A549 (cell line): ENCODE data around the gene MLLT3. TPM values are rescaled to one million over a fixed set of nuclear protein-coding genes. Genes with fewer than 3 reads are reported as not detected.

ENCODE experiments used
- ATAC-seq, 2 experiments: fragments of 200-7000 bp in 1 of 2; fragments of >200 bp in 1 of 2; cut with Nextera tagmentation in 1 of 2; cut with Tn5 transposase in 1 of 2; 3 replicates each; pipeline versions ENCODE4 v1.8.0 to v1.9.1; 2018 to 2020; ENCODE audit warnings: mild to moderate bottlenecking in 1 of 2, moderate library complexity in 1 of 2
- CTCF ChIA-PET: fragments of 300-600 bp; sonication (Branson Sonifier 250); formaldehyde crosslinking; extraction: SDS; loops from one replicate; lab custom pipeline; 2021; ENCODE audit warnings: antibody characterized with exemption, inconsistent platforms; lab: Yijun Ruan, JAX
- POLR2A ChIA-PET: fragments of 350-600 bp; formaldehyde crosslinking; extraction: SDS; loops from one replicate; lab custom pipeline; 2021; ENCODE audit warnings: antibody characterized with exemption, inconsistent platforms; lab: Yijun Ruan, JAX
- DNase-seq, 2 experiments: peaks; one replicate each; pipeline versions ENCODE4 v3.0.0 to v3.0.0-alpha.2; 2011 to 2016; ENCODE audit warnings: low read depth in 1 of 2, low spot score in 1 of 2
- FAIRE-seq: peaks from 2 replicates; lab custom pipeline; 2011; peaks lifted over from hg19 to GRCh38; lab: Jason Lieb, UNC
- H3K27ac ChIP-seq, 2 experiments: fragments of >200 bp; sonication (Bioruptor Twin); formaldehyde crosslinking; 3 replicates each; pipeline ENCODE4 v1.5.1; 2016 to 2017
- H3K4me1 ChIP-seq: fragments of >200 bp; sonication (Bioruptor Twin); formaldehyde crosslinking; 3 replicates; pipeline ENCODE4 v1.6.1; 2016
- H3K4me2 ChIP-seq: fragments of >200 bp; sonication (Bioruptor Twin); formaldehyde crosslinking; 3 replicates; pipeline ENCODE4 v1.6.1; 2016
- H3K4me3 ChIP-seq: fragments of >200 bp; sonication (Bioruptor Twin); formaldehyde crosslinking; 3 replicates; pipeline ENCODE4 v1.5.1; 2016
- H3K9me3 ChIP-seq: fragments of >200 bp; sonication (Bioruptor Twin); formaldehyde crosslinking; 3 replicates; pipeline ENCODE4 v1.6.1; 2016
- ATOH8 ChIP-seq: fragments of 250-450 bp; sonication (Bioruptor Pico); IDR thresholded peaks from 2 replicates; pipeline ENCODE4 v1.5.0; 2020; ENCODE audit warnings: low read depth, mild to moderate bottlenecking, moderate library complexity
- CBX8 ChIP-seq: fragments of 200-600 bp; sonication (generic); IDR thresholded peaks from 2 replicates; pipeline ENCODE4 v1.6.1; 2016
- CHD2 ChIP-seq: fragments of 150-350 bp; IDR thresholded peaks from 2 replicates; pipeline ENCODE4 v1.6.1; 2014; ENCODE audit warnings: low read length; ENCODE audit not compliant: partially characterized antibody
- CHD4 ChIP-seq: fragments of 200-600 bp; sonication (generic); IDR thresholded peaks from 2 replicates; pipeline ENCODE4 v1.6.1; 2016; ENCODE audit warnings: antibody characterized with exemption, mild to moderate bottlenecking, borderline replicate concordance
- EHMT2 ChIP-seq: fragments of 200-600 bp; sonication (generic); IDR thresholded peaks from 2 replicates; pipeline ENCODE4 v1.6.1; 2016; ENCODE audit warnings: antibody characterized with exemption, low read depth, mild to moderate bottlenecking, moderate library complexity
- GATA3 ChIP-seq: IDR thresholded peaks from 2 replicates; pipeline ENCODE4 v1.6.1; 2012; ENCODE audit warnings: borderline replicate concordance
- HOXA7 ChIP-seq: fragments of 250-450 bp; sonication (Bioruptor Pico); IDR thresholded peaks from 2 replicates; pipeline ENCODE4 v1.5.0; 2020; ENCODE audit warnings: mild to moderate bottlenecking, moderate library complexity
- HOXB5 ChIP-seq: fragments of 250-450 bp; sonication (Bioruptor Pico); IDR thresholded peaks from 2 replicates; pipeline ENCODE4 v1.5.0; 2020; ENCODE audit warnings: mild to moderate bottlenecking, moderate library complexity
- KDM5A ChIP-seq: fragments of 200-600 bp; sonication (generic); IDR thresholded peaks from 2 replicates; pipeline ENCODE4 v1.6.1; 2016; ENCODE audit warnings: antibody characterized with exemption, mild to moderate bottlenecking
- MAFK ChIP-seq: fragments of 450-650 bp; IDR thresholded peaks from 2 replicates; pipeline ENCODE4 v1.6.1; 2014; ENCODE audit not compliant: partially characterized antibody
- MAX ChIP-seq: IDR thresholded peaks from 2 replicates; pipeline ENCODE4 v1.6.1; 2012
- MAZ ChIP-seq: fragments of 150-350 bp; IDR thresholded peaks from 2 replicates; pipeline ENCODE4 v1.6.1; 2014; ENCODE audit warnings: antibody characterized with exemption, low read depth, low read length, borderline replicate concordance
- MYC ChIP-seq: IDR thresholded peaks from 2 replicates; pipeline ENCODE4 v1.6.1; 2012; ENCODE audit warnings: mild to moderate bottlenecking, inconsistent platforms, low read length, improper control_type of control experiment, borderline replicate concordance
- NPAS2 ChIP-seq: fragments of 250-450 bp; sonication (Bioruptor Pico); IDR thresholded peaks from 2 replicates; pipeline ENCODE4 v1.8.0; 2022; ENCODE audit warnings: mild to moderate bottlenecking, moderate library complexity, borderline replicate concordance
- PHF8 ChIP-seq: fragments of 200-600 bp; sonication (generic); IDR thresholded peaks from 2 replicates; pipeline ENCODE4 v1.6.1; 2016; ENCODE audit warnings: low read depth, mild to moderate bottlenecking, antibody characterized with exemption, moderate library complexity, borderline replicate concordance
- RCOR1 ChIP-seq: fragments of 150-350 bp; IDR thresholded peaks from 2 replicates; pipeline ENCODE4 v1.6.1; 2014; ENCODE audit warnings: antibody characterized with exemption, low read length, low read depth
- RFX5 ChIP-seq: fragments of 450-650 bp; IDR thresholded peaks from 2 replicates; pipeline ENCODE4 v1.7.1; 2014; ENCODE audit warnings: antibody characterized with exemption, mild to moderate bottlenecking, moderate library complexity
- SMC3 ChIP-seq: fragments of >200 bp; sonication (Bioruptor Twin); formaldehyde crosslinking; IDR thresholded peaks from 3 replicates; pipeline ENCODE4 v1.6.1; 2018; ENCODE audit warnings: inconsistent platforms
- ZC3H11A ChIP-seq: fragments of 450-650 bp; IDR thresholded peaks from 2 replicates; pipeline ENCODE4 v1.6.1; 2014; ENCODE audit warnings: antibody characterized with exemption, mild to moderate bottlenecking
- ZFP36 ChIP-seq: fragments of 450-650 bp; IDR thresholded peaks from 2 replicates; pipeline ENCODE4 v1.6.1; 2014; ENCODE audit warnings: borderline replicate concordance; ENCODE audit not compliant: partially characterized antibody
- WGBS: methylation state at CpG from one replicate; pipeline ENCODE4 v1.1.6; 2017; ENCODE audit errors: missing lambda C conversion rate; 5-methylcytosine and 5-hydroxymethylcytosine counted together
- polyA plus RNA-seq, 4 experiments: library from polyadenylated mRNA; depleted of rRNA in 3 of 4; stranded (reverse); fragments of >200 nt; fragmentation: RNase III in 1 of 4; extraction: RNeasy Plus Mini Kit Qiagen cat#74134 plus additional on column Dnase treatment in 1 of 4; gene quantifications; 2 replicates in 3 of 4; 3 replicates in 1 of 4; pipeline ENCODE4 v1.2.3, GENCODE V29; 2011 to 2017
- TF ChIP-seq, protein P1 (sequence below): fragments of 250-450 bp; sonication (Bioruptor Pico); IDR thresholded peaks from 2 replicates; pipeline ENCODE4 v1.5.0; 2021; ENCODE audit warnings: mild to moderate bottlenecking, moderate library complexity, borderline replicate concordance
- TF ChIP-seq, protein P2 (sequence below): fragments of 450-650 bp; IDR thresholded peaks from 2 replicates; pipeline ENCODE4 v1.6.1; 2014; ENCODE audit warnings: antibody characterized with exemption
- TF ChIP-seq, protein P3 (sequence below): fragments of >200 bp; sonication (Bioruptor Twin); formaldehyde crosslinking; IDR thresholded peaks from 3 replicates; pipeline ENCODE4 v1.6.1; 2016
- TF ChIP-seq, protein P4 (sequence below): IDR thresholded peaks from 2 replicates; pipeline ENCODE4 v1.6.1; 2012
- TF ChIP-seq, protein P5 (sequence below): fragments of >200 bp; sonication (Bioruptor Twin); formaldehyde crosslinking; IDR thresholded peaks from 2 replicates; pipeline ENCODE4 v1.6.1; 2016

The MLLT3 gene
- polyA plus RNA-seq, 2 of the 4 experiments (the other 2 are of a cell fraction) = 14.3 to 47.6 TPM

- H3K9me3 ChIP-seq = no peaks in the 10 kb centered on the region
- H3K4me1 ChIP-seq = no peaks in the 10 kb centered on the region
- H3K4me2 ChIP-seq = no peak overlapping the region
- FAIRE-seq (no peak), ATAC-seq (no peak; a peak in 1 of 6 replicates)
- no peak overlapping the region for H3K27ac ChIP-seq
- CTCF ChIA-PET = no interaction called here
- POLR2A ChIA-PET = no interaction called here
- TF ChIP-seq CHD2 = no peak
- TF ChIP-seq CHD4 = no peak
- no peak for TF ChIP-seq GATA3
- TF ChIP-seq, protein P1, sequence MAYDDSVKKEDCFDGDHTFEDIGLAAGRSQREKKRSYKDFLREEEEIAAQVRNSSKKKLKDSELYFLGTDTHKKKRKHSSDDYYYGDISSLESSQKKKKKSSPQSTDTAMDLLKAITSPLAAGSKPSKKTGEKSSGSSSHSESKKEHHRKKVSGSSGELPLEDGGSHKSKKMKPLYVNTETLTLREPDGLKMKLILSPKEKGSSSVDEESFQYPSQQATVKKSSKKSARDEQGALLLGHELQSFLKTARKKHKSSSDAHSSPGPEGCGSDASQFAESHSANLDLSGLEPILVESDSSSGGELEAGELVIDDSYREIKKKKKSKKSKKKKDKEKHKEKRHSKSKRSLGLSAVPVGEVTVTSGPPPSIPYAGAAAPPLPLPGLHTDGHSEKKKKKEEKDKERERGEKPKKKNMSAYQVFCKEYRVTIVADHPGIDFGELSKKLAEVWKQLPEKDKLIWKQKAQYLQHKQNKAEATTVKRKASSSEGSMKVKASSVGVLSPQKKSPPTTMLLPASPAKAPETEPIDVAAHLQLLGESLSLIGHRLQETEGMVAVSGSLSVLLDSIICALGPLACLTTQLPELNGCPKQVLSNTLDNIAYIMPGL (CRISPR knock-in tag) = no peak
- TF ChIP-seq NPAS2 (CRISPR knock-in tag) = no peak
- no peak for TF ChIP-seq RFX5
- TF ChIP-seq ZFP36 = no peak
- no peak for TF ChIP-seq ATOH8 (CRISPR knock-in tag)
- TF ChIP-seq, protein P2, sequence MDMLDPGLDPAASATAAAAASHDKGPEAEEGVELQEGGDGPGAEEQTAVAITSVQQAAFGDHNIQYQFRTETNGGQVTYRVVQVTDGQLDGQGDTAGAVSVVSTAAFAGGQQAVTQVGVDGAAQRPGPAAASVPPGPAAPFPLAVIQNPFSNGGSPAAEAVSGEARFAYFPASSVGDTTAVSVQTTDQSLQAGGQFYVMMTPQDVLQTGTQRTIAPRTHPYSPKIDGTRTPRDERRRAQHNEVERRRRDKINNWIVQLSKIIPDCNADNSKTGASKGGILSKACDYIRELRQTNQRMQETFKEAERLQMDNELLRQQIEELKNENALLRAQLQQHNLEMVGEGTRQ = no peak
- no peak for TF ChIP-seq ZC3H11A
- TF ChIP-seq, all 56 proteins: peak for 0
- peak; percentile 23 to 24 for DNase-seq
- no peak overlapping the region for H3K4me3 ChIP-seq
Observed at GRCh38 chr9:20312732-20313131, 309.6 kb downstream of the MLLT3 start.

DNA sequence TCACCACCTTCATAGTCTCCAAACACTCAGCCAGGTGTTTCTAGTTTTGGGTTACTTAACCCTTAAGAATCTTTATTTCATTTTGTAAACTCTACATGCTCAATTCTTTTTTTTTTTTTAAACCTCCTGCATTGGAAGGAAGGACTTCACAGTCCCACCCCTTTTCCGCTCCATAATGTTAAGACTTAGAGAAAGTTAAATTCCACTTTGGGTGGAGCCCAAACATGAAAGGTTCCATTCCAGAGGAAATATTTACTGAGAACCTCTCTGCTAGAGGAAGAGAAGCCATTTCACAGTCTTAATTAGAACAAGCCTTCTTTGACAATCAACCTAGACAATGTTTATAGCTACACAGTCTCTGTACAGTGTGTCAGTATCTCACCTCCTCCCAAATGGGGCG lies 312.3 kb downstream of the MLLT3 start:
- POLR2A ChIA-PET = no interaction called here
- ATAC-seq (no peak), FAIRE-seq (no peak), DNase-seq (no peak)
- H3K4me3 ChIP-seq = no peak overlapping the region
- H3K4me1 ChIP-seq = no peaks in the 10 kb centered on the region
- CTCF ChIA-PET = no interaction called here
- H3K27ac ChIP-seq = no peak overlapping the region
- TF ChIP-seq MYC (no peak), HOXB5 (CRISPR knock-in tag) (no peak), KDM5A (no peak), CBX8 (no peak), HOXA7 (CRISPR knock-in tag) (no peak), MAZ (no peak), ZC3H11A (no peak), NPAS2 (CRISPR knock-in tag) (no peak), SMC3 (no peak), EHMT2 (no peak), MAFK (no peak), MAX (no peak), RCOR1 (no peak), PHF8 (no peak)
- TF ChIP-seq, protein P3, sequence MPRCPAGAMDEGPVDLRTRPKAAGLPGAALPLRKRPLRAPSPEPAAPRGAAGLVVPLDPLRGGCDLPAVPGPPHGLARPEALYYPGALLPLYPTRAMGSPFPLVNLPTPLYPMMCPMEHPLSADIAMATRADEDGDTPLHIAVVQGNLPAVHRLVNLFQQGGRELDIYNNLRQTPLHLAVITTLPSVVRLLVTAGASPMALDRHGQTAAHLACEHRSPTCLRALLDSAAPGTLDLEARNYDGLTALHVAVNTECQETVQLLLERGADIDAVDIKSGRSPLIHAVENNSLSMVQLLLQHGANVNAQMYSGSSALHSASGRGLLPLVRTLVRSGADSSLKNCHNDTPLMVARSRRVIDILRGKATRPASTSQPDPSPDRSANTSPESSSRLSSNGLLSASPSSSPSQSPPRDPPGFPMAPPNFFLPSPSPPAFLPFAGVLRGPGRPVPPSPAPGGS = no peak
- TF ChIP-seq, protein P4, sequence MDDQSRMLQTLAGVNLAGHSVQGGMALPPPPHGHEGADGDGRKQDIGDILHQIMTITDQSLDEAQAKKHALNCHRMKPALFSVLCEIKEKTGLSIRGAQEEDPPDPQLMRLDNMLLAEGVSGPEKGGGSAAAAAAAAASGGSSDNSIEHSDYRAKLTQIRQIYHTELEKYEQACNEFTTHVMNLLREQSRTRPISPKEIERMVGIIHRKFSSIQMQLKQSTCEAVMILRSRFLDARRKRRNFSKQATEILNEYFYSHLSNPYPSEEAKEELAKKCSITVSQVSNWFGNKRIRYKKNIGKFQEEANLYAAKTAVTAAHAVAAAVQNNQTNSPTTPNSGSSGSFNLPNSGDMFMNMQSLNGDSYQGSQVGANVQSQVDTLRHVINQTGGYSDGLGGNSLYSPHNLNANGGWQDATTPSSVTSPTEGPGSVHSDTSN = no peak
- TF ChIP-seq, protein P5, sequence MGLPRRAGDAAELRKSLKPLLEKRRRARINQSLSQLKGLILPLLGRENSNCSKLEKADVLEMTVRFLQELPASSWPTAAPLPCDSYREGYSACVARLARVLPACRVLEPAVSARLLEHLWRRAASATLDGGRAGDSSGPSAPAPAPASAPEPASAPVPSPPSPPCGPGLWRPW = no peak
- H3K4me2 ChIP-seq = no peak overlapping the region
- WGBS = 64% methylated on average over 2 of the region's 2 CpGs
- no peaks in the 10 kb centered on the region for H3K9me3 ChIP-seq
